Measurements from ENCODE around the gene SLCO2B1.

Gene SLCO2B1

DNA sequence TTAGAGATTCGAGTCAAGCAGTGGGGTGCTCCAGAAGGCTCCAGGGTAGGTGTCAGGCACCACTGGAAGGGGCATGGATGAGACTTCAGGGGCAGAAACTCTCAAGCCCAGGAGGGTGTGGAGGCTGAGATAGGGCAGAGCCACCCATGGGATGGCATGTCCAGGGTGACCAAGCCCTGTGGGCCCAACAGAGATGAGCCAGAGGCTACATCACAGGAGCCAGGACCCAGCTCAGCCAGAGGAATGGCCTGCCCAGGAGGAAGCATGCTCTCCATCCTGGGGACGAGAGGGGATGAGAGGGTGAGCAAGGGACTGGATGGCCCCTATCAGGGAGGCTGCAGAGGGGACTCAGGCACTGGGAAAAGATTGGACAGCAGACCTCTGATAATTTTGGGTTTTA lies 42.8 kb downstream of the SLCO2B1 start:
- DNase-seq (ENCODE audit: low spot score) = no peak

DNA sequence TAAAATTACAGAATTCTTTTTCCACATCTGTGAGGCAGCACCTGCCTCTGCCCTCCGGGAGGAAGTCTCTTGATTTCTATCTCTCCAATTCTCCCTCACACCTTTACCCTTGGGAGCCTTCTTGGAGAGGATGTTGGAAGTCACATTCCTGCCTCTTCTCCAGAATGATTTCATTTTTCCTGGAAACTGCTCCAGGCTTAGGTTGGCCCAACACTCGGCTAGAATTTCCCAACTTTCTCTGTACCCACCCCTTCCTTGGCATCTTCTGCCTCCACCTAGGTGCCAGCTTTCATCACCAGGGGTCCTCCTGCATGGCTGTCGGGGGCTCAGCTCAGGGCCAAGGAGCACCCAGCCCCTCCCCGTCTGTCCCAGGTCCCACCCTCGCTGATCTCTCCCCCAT lies 43.2 kb downstream of the SLCO2B1 start:
- no peak for DNase-seq (ENCODE audit: low spot score)

DNA sequence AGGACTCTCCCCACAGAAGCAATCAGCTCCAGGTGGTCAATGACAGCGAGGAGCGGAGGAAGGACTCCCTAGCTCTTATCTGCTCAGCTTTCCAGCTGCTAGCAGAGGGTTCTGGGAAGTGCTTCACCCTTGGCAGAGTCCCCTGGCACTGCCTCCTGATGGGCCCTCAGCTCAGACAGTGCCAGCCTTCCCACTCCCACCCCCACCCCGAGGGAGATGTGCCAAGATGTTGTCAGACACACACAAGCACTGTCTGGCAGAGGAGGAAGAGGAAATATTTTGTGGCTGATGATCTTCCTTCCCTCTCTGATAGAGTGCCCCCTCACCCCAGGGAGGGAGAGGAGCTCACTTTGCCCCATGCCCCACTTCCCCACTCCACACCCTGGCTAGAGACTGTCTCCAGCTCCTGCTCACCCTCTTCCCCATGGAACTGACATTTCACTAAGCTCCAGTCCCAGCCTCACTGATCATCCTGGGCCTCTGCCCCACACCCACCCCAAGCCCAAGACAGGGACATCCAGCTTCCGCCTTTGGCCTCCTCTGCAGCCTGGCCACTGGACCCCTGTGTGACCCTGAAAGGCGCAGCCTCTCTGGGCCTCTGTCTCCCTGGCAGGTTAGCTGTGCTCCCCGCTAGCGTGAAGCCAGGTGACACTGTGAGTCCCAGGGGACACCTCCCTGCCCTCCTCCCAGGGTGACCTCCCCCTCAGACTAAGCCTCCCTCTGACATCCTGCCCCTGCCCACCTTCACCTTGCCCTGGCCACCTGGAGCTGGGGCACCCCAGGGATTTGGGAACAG lies 44.5 kb downstream of the SLCO2B1 start:
- peak; percentile 74 for DNase-seq (ENCODE audit: low spot score)

DNA sequence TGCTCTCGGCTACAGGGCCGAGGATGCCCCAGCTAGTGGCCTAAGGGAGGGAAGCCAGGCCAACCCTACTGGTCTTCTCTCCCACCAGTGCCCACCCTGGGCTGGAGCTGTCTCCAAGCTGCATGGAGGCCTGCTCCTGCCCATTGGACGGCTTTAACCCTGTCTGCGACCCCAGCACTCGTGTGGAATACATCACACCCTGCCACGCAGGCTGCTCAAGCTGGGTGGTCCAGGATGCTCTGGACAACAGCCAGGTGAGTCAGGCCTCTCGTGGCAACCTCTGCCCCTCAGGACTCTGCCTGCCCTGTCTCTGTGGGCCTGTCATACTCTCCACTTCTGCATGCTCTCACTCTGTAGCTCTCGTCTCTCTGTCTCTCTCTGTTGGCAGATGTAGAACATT lies 45.5 kb downstream of the SLCO2B1 start:
- no peak for DNase-seq (ENCODE audit: low spot score)

DNA sequence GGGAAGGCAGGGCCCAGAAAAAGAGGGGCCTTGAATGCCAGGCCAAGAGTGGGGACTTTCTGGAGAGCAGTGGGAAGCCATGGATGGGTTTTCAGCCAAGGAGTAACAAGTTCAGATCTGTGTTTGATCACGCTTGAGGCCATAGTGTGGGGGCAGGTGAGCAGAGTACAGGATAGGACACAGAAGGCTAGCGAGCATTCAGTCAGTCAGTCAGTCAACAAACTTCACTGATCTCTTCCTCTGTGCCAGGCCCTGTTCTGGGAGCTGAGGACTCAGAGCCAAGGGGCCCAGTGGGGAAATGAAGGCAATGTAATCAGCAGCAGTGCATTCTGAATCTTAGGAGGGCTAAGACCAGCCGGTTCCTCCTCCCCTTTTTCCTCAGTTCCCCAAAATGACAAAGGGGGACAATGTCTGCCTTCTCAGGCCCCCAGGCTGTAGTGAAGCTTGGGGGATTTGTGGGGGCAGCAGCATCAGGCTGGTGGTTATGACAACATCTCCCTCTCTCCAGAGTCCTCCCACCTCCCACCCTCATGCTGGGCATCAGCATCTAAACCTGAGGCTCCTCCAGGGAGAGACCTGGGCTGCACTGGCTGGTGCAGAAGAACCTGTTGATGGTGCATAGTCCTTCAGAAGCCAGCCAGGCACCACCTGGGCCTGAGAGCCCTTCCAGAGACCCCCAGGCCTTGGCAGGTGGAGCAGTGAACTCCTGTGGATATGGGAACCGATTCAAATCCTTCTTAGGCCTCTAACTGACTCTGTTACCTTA lies 46.8 kb downstream of the SLCO2B1 start:
- DNase-seq (ENCODE audit: low spot score) = no peak

DNA sequence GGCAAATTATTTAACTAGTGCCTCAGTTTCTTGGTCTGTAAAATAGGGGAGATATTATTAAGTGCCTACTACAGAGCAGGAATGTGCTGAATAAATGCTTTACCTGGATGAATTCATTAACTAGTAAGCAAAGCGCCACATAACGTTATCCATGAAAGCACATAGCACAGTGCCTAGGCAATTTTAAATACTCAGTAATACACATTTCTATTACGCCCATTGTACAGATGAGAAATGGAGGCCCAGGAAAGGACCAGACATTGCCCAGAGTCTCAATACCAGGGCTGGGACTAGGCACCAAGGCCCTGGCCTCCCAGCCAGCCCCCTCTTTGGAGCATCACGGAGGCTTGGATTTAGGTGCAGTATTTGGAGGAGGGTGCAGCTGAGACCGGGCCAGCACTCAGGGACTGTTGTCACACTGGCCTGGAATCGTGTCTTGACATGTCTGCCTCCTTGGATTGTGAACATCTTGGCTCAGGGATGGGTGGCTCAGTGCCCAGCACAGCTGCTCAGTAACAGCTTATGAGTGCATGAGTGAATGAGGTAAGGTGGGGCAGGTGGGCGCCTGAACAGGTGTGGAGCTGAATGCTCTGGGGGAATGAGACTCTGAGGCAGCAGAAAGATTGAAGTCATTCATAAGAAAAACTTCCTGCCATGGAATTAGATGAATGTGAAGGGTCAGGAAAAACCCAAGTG lies 47.5 kb downstream of the SLCO2B1 start:
- no peak for DNase-seq (ENCODE audit: low spot score)

DNA sequence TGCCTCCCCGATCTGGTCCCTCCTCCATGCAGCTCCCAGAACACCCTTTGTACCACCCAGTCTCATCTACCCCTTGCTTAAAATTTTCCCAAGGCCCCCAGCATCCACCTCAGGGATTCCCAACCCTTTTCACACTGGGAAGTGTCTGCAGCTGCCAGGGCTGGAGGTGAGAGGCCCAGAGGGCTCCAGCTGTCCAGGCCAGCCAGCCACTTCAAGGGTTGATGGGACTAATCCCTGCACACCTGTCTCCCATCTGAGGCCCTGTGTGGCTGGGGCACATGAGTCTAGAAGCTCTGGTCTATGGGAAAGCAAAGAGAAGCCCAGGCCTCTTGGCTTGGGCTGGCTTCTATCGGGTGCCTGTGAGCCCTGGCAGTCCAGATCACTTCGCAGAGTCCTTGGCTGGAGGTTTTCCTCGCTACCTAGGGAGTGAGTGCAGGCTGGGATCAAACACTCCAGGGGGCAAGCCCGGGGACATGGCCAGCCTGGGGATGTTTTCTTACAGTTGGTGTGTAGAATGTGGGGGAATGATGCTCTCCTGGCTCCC lies 48.6 kb downstream of the SLCO2B1 start:
- no peak for DNase-seq (ENCODE audit: low spot score)

DNA sequence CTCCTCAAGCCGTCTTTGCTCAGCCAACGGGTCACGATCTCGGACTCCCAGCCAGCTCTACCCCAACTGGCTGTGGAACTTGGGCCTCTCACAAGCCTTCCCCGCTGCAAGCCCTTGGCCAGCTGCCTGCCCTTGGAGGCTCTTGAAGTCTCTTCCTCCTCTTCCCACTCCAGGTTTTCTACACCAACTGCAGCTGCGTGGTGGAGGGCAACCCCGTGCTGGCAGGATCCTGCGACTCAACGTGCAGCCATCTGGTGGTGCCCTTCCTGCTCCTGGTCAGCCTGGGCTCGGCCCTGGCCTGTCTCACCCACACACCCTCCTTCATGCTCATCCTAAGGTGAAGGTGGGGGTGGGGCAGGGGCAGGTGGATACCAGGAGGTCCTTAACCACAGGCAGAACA lies 49.1 kb downstream of the SLCO2B1 start:
- DNase-seq (ENCODE audit: low spot score) = no peak

DNA sequence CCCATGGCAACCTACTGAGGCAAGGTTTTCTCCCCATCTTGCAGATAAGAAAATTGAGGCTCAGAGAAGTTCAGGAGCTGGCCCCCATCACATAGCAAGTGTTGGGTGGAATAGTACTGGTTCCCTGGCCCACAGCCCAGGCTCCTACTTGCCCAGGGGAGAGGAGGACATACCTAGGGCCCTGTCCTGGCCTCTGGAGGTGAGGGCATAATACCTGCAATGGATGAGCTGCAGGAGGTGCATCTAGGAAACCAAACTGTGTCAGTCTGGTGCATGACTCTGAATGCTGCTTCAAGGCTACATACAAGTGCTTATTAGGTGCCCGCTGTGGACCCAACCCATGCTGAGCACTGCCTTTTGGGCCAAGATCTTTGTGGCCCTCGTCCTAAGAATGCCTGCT lies 49.6 kb downstream of the SLCO2B1 start:
- DNase-seq (ENCODE audit: low spot score) = no peak

DNA sequence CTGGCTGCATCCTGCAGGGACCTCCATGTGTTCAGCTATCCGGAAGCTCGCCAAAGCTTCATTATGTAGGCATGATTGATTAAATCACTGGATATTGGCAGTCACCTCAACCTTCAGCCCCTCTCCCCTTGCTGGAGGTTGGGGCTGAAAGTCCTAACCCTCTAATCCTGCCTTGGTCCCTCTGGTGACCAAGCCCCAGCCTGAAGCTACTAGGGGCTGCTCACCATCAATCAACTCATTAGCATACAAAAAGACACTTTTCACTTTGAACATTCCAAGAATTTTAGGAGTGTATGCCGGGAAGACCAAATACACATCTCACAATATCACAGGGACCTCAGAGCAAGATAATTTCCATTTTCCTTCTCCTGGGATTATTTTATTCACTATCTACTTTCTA lies 50.9 kb downstream of the SLCO2B1 start:
- no peak for DNase-seq (ENCODE audit: low spot score)

DNA sequence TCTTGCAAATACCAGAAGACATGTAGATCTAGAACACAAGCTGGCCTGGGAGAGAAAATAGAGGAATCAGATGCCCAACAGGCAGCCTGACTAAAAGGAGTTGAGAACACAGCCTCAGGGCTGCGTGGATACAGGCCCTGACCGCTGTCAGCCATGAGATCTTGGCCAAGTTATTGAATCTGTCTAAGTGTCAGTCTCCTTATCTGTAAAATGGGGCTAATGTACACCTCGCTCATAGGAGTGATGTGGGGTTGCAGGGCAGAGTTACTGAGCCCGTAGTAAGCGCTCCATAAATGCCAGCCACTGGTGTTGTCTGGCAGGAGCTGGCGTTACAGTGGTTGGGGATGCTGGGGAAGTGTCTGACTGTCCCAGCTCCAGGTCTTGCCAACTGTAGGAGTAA lies 51.3 kb downstream of the SLCO2B1 start:
- no peak for DNase-seq (ENCODE audit: low spot score)

DNA sequence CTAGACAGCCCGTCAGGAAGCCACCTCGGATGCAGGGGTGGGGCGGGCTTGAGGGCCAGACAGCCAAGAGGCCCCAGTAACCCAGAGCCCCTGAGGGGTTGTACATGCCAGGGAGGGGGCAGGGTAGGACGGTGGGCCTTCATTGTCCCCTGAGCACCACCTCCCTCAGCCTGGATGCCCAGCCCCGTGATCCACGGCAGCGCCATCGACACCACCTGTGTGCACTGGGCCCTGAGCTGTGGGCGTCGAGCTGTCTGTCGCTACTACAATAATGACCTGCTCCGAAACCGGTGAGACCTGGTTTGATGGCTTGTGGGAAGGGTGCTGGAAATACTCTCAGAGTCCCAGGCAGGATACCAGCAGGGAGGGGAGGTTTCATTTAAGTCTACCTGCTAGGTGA lies 52.2 kb downstream of the SLCO2B1 start:
- DNase-seq (ENCODE audit: low spot score) = no peak

DNA sequence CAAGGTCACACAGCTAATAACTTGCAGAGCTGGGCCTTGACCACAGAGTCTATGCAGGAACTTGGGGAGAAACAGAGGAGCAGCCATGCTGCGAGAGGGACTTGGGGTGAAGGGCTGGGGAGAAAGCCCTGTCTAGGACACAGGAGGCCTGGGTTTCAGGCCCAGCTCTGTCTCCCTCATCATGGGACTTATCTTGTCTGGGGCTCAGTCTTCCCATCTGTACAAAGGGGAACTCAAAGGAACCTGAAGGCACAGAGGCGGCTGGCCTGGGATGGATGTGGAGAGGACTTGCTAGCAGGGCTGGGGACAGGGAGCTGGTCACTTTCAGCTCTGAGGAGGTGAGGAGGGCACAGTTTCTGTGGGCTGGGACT lies 52.7 kb downstream of the SLCO2B1 start:
- no peak for DNase-seq (ENCODE audit: low spot score)

DNA sequence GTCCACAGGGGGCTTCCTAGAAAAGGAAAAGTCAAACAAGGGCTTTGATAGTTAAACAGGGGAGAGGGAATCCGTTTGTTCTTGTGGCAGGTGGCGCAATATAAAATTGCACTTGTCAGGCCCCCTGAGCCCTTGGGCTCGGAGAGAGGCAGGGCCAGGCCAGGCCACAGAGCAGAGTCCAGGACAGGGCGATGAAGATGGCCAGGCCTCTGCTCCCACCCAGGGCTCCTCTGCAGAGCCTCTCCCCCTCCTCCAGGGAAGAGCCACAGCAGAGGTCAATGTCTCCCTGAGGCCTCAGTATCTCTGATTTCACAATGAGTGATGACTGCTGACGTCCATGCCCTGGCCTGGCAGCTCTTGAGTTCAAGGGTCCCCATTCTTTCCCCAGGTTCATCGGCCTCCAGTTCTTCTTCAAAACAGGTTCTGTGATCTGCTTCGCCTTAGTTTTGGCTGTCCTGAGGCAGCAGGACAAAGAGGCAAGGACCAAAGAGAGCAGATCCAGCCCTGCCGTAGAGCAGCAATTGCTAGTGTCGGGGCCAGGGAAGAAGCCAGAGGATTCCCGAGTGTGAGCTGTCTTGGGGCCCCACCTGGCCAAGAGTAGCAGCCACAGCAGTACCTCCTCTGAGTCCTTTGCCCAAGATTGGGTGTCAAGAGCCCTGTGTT lies 53.2 kb downstream of the SLCO2B1 start:
- no peak for DNase-seq (ENCODE audit: low spot score)

DNA sequence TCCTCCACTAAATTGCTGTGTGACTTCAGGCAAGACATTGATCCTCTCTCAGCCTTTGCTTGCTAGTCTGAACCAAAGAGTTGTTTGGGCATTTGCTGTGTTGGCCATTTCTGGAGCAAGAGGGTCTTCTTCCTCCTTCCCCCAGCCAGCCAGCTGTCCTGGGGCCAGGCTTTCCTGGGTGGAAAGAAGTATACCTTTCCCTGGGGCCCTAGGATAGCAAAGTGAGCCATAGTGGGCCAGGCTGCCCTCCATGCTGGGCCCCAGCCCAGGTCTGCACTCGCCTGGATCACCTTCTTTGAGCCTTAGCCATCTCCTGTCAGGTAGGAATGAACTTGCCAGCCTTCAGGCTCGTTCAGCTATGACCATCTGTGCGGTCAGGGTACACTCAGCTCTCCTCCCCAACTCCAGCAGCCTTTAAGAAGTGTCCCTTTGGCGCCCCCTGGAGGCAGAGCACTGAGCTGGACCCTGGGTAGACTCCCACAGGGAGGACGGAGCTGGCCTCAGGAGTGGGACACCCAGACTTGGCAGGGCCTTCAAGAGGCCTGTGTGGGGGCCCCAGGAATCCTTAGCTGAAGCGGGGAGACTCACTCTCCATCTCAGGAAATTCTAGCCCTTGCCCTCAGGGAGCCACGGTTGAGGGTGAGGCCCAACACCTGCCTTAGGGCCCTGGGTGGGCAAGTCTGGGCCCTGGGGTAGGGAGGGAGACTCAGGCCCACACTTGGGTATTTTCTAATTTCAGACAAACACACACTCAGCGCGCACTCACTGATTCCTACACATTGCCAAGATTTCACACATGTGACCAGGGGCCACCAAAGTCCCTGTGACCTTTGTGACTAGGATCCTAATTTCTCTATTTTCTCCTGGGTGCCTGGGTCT lies 54.0 kb downstream of the SLCO2B1 start:
- peak; percentile 60 for DNase-seq (ENCODE audit: low spot score)

DNA sequence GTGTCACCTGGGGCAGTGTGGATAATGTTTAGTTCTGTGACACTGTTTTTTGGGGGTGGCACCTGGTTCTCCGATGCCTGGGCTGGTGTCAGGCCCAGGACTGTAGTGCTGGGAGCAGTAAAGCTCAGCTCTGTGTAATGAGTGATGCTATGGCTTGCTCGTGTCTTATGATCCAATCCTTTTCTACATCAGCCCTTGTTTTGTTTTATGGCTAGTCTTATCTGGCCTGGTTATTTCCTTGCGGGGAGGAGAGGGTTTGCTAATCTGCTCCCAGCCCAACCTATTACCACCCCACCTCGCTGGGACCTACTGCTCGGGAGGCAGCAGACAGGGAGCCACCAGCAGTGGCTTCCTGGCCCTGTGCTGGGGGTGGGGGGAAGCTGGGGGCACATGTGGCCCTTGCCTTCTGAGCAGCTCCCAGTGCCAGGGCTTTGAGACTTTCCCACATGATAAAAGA lies 54.7 kb downstream of the SLCO2B1 start:
- no peak for DNase-seq (ENCODE audit: low spot score)

DNA sequence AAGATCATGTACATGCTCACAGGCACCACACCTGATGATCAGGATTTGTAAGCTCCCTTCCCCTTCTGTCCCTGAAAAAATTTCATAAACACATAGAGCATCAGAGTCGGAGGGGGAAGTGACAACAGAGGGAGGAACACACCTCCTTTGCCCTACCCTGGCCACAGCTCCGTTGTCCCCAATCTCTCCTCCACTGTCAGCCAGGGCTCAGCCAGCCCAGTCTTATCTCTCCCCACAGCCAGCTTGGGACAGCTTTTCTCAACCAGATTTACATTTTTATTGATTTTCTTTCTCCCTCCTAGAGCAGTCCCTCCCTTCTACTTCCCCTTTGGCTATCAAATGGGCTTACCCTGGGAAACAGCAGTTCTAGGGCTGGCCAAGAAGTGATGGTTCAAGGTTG lies 57.5 kb downstream of the SLCO2B1 start:
- DNase-seq (ENCODE audit: low spot score) = no peak

DNA sequence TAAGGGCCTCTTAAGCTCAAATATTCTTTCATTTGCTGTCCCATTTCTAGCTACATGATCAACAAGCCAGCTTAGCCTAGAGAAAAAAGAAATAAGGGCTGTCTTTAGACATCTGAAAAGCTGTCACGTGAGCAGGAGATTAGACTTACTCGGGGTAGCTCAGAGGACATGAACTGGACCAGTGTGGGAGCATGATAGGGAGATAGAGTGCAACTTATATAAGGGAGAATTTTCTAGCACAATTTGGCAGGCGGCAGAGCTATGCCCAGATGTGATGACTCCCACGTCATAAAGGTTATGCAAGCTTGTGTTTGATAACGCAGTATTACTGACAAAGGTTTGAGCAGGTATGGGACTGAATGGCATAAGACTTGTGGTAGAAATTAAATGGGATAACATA lies 61.5 kb downstream of the SLCO2B1 start:
- DNase-seq (ENCODE audit: low spot score) = no peak

DNA sequence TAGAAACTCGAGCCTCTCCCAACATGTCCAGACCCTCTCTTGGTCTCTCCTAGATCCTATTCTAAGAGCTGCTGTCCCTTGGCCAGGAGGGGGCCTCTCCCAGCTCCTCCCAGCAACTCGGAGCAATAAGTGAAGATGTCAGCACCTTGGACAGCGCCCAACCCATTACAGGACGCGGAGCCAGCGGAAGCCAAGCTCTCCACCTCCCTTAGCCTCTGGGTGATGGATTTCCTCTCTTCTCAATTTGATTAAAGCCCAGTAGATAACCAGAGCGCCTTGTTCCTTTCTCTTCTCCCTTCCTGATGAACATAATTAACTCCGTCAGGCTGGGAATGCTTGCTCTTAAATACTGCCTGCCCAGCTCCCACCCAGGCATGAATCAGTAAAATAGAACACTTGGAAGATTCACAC lies 63.5 kb downstream of the SLCO2B1 start:
- peak; percentile 35 for DNase-seq (ENCODE audit: low spot score)

DNA sequence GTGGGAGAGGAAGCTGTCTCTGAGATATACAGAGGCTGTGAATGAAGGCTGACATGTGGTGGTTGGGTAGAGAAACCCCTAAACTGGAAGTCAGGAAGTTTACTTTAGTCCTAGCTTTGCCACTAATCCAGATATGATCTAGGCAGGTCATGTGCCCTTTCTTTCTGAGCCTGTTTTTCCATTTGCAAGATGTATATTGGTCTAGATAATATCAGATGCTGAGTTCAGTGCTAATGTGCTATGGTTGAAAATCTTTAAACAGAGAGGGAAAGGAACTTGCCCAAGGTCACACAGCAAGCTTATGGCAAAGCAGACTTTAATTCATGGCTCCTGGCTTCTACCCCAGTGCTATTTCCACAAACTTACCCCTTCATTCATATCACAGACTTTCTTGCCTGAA lies 63.9 kb downstream of the SLCO2B1 start:
- DNase-seq (ENCODE audit: low spot score) = no peak

DNA sequence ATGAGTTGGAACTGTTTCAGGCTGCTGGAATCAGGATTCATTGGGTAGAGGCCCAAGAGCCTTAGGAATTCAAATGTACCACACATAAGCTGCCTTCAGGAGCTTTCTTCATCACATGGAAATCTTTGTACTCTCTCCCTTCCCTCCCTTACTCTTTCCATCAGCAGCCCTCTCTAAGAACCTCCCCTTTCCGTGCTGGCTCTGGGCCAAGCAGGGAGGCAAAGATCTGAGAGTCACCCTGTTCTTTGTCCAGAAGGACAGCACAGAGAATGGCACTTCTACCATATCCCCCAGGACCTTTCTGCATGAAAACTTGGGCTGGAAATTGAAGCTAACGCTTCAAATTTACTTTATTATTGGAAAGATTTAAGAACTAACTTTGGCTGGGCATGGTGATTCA lies 69.0 kb downstream of the SLCO2B1 start:
- DNase-seq (ENCODE audit: low spot score) = no peak
